Vagina (tissue), 2 donors: ENCODE results near the gene GNE.

Experiments
- CTCF ChIP-seq, 3 experiments: fragments of 450-650 bp in 2 of 3; fragments of 200-600 bp in 1 of 3; sonication (generic) in 1 of 3; IDR thresholded peaks; one replicate each; pipeline ENCODE4 v1.5.1; 2017 to 2019; ENCODE audit warnings: antibody characterized with exemption in 3 of 3, mild to moderate bottlenecking in 2 of 3, moderate library complexity in 2 of 3
- POLR2A ChIP-seq, 2 donors: fragments of 450-650 bp; IDR thresholded peaks; one replicate each; pipeline ENCODE4 v1.6.1; 2017; ENCODE audit warnings: antibody characterized with exemption in 2 of 2, mild to moderate bottlenecking in 2 of 2, moderate library complexity in 2 of 2

DNA sequence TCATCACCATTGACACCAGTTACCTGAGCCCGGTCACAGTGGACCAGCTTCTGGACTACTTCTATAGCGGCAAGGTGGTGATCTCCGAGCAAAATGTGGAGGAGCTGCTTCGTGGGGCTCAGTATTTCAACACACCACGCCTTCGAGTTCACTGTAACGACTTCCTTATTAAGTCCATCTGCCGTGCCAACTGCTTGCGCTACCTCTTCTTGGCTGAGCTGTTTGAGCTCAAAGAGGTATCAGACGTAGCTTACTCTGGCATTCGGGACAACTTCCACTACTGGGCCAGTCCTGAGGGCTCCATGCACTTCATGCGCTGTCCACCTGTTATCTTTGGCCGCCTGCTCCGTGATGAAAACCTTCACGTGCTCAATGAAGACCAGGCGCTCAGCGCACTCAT lies 88.5 kb downstream of the GNE start:
- no peak for TF ChIP-seq CTCF (IDR thresholded peaks at IDR 0.05)
- no peak for TF ChIP-seq POLR2A (IDR thresholded peaks at IDR 0.05)
